Stimulated activated CD8-positive, alpha-beta memory T cell treated with anti-CD3 and anti-CD28 coated beads, Interleukin-15, amount 100 ng/mL, for 24 hours (primary cell): Measurements from ENCODE around the gene NCOA1.
"Not testable (repeated sequence)": the region's sequence is repeated elsewhere in the genome, so short reads cannot be mapped to it uniquely, and the experiment has no call there.

Source experiments
- DNase-seq: peaks from one replicate; pipeline ENCODE4 v3.0.0-alpha.2; 2020; ENCODE audit warnings: low read depth

Gene NCOA1

GRCh38 chr2:24507549-24507948 lies 16.5 kb downstream of the NCOA1 start:
- DNase-seq: no peak

GRCh38 chr2:24508878-24509277 lies 17.8 kb downstream of the NCOA1 start:
- no peak for DNase-seq

- DNase-seq: no peak
Observed at GRCh38 chr2:24509425-24509824, 18.4 kb downstream of the NCOA1 start.

GRCh38 chr2:24509840-24510239 lies 18.8 kb downstream of the NCOA1 start:
- no peak for DNase-seq

- no peak for DNase-seq
Observed at GRCh38 chr2:24510771-24511170, 19.7 kb downstream of the NCOA1 start.

GRCh38 chr2:24511198-24511597 lies 20.1 kb downstream of the NCOA1 start:
- no peak for DNase-seq

GRCh38 chr2:24511894-24512293 lies 20.8 kb downstream of the NCOA1 start:
- no peak for DNase-seq

GRCh38 chr2:24512404-24512803 lies 21.4 kb downstream of the NCOA1 start:
- no peak for DNase-seq

GRCh38 chr2:24512831-24513230 lies 21.8 kb downstream of the NCOA1 start:
- no peak for DNase-seq

- DNase-seq: no peak
Observed at GRCh38 chr2:24513281-24514071, 22.4 kb downstream of the NCOA1 start.

- no peak for DNase-seq
Observed at GRCh38 chr2:24514820-24515219, 23.8 kb downstream of the NCOA1 start.

GRCh38 chr2:24515335-24515734 lies 24.3 kb downstream of the NCOA1 start:
- no peak for DNase-seq

GRCh38 chr2:24515831-24516230 lies 24.8 kb downstream of the NCOA1 start:
- DNase-seq: no peak

GRCh38 chr2:24517247-24517646 lies 26.2 kb downstream of the NCOA1 start:
- DNase-seq: no peak

- no peak for DNase-seq
Observed at GRCh38 chr2:24520175-24520574, 29.1 kb downstream of the NCOA1 start.

GRCh38 chr2:24521162-24521857 lies 30.3 kb downstream of the NCOA1 start:
- DNase-seq: no peak

GRCh38 chr2:24521975-24522639 lies 31.1 kb downstream of the NCOA1 start:
- DNase-seq: no peak

- no peak for DNase-seq
Observed at GRCh38 chr2:24527536-24527935, 36.5 kb downstream of the NCOA1 start.

- no peak for DNase-seq
Observed at GRCh38 chr2:24530796-24531195, 39.7 kb downstream of the NCOA1 start.

- DNase-seq: not testable (repeated sequence)
Observed at GRCh38 chr2:24531610-24532009, 40.6 kb downstream of the NCOA1 start.

GRCh38 chr2:24532057-24532456 lies 41.0 kb downstream of the NCOA1 start:
- DNase-seq: not testable (repeated sequence)

- not testable (repeated sequence) for DNase-seq
Observed at GRCh38 chr2:24533574-24533973, 42.5 kb downstream of the NCOA1 start.

GRCh38 chr2:24538720-24539119 lies 47.7 kb downstream of the NCOA1 start:
- DNase-seq: no peak
